ENCODE results near the gene STK11.

- TF ChIP-seq CTCF (IDR thresholded peaks at IDR 0.05) (no peak), POLR2A (IDR thresholded peaks at IDR 0.05) (no peak)
Observed at GRCh38 chr19:1251330-1252220, 46.0 kb downstream of the STK11 start.

Measured in lower leg skin (tissue), 3 donors.